Inflammatory macrophage treated with lipopolysaccharide for 4 hours (primary cell): Measurements from ENCODE around the gene LRP1.

Experiments
- DNase-seq: peaks from one replicate; pipeline ENCODE4 v3.0.0-alpha.2; 2020

The LRP1 gene

DNA sequence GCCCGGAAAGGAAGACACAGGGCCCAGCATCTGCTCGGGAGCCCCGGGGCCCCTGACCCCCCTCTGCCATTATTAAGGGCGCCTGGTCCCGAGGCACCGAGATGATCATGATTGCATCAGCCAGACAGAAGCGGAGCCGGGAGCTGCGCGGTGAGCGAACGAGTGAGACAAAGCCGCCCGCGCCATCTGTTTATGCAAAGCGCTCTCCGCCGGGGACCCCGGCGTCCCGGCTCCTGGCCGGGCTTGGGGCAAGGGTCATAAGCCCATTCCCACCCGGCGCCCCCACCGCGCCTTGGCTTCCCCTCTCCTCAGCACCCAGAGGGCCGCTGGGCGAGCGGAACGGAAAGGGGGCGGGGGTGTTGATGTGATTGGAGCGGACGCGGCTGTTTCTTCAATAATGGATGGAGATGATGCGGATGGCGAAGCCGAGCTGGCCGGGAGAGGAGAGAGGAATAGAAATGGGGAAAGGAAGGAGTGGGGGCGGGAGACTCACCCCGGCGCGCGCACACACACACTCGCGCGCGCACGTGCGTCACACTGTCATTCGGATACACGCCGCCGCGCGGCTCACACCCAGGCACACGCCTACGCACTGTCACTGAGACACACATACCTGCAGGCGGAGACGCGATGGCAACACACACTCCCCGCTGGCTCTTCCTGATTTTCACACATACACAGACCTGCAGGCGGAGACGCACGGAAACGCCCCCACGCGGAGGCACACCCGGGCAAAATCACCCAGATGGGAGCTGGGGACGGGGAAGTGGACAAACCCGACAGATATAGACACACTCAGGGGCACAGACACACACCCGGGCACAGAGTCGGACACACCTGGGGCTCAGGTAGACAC, 112.0 kb downstream of the LRP1 start:
- peak; percentile 53 for DNase-seq

DNA sequence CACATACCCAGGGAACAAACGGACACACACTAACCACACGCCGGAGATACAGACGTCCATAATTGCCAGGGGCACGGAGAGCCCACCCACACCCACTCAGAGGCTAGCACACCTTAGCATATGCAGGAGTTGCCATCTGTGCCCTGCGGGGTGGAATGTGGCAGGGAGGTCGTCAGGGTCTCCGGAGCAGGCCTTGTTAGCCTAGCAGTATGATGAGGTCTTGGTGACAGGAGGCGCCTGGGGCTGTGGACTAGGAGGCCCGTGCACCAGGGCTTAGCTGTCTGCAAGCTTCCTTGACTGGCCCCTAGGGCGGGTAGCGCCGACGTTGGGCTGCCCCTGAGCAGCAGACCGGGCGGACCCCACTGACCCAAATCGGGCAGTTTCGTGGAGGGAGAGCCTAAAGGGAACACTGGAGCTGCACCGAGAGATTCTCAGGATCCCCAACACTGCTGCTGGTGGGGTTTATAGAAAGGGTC, 112.7 kb downstream of the LRP1 start:
- DNase-seq, result no peak

DNA sequence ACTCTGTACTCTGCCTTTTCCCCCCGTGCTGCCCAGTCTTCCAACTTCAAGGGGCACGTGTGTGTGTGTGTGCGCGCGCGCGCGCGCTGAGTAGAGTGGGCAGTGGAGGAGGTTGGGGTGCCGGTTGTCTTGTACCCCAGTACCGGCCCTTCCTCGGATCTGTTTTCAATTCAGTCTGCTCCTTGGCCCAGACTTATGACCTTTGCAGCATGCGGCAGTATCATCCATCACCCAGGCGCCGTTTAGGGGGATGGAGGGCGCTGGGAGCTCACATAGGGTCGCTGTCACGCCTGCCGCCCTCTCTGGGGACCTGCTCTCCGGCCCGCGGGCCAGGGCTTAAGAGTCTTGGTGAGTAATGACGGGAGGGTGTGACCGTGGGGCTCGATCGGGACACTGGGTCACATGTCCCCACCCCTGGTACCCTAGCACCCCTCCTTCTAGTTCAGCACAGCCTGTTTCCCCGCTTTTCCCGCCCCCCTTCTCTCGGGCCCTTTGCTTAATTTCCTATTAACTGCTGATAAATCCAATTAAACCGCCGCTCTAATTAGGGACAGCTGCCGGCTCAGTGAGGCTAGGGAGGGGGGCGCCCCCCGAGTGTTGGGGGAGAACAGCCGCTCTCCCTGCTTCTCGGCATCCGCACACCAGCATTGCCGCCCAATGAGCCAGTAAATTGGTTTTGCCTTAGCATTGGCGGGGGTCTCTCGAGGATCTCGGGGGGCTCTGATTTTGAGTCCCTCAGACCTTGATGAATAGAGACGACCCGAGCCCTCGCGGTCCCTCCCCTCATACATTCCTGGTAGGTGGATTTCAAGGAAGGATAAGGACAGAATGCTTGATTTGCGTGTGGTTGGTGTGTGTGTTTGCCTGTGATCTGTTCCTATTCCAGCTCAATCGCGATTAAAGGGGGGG, 113.4 kb downstream of the LRP1 start:
- no peak for DNase-seq

DNA sequence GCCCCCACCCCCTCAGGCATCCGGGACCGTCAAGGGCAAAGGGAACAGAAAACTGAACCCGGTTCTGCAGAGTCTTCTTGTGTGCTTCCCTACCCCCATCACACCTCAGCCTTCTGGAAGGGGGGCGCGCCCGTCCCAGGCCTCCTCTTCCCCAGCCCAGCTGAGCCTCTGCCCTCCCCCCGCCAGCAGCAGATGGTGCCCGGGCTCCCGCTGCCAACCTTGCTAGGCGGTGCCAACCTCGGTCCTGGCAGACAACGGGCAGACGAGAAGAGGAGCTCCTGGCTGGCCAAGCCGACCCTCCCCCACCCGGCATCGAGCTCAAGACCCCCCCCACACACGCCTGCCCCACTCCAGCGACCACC, 114.0 kb downstream of the LRP1 start:
- DNase-seq, result no peak

DNA sequence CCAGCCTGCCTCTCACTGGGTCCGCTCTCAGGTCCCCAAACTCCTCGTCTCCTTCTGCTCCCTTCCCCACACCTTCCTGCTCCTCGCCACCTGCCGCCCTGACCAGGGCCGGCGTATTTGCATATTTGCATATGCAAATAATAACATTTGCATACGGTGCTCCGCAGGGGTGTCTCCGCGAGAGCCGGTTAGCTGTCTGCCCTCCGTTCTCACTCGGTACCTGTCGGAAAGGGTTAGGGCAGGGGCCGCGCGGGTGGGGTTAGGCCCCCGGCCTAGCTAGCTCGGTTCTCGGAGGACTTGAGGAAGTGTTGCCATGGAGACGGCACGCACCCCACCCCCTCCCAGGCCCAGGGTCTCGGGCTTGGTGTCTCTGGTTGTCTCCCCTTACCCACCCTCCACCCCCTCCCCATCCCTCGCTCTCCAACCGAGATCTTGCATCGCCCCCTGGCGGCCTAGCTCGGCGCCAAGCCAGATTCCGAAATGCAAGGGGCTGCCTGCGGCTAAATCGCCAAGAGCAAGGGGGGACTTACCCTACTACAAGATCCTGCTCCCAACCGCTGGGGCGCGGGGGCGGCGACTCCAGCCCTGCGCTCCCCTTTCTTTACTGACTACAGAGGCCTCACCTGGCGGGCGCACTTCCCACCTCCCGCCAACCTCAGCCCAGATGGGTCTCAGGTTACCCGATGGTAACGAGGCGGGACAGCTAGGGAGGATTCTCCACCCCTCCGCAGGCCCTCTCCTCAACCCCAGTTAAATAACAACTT, 114.6 kb downstream of the LRP1 start:
- DNase-seq, result no peak

DNA sequence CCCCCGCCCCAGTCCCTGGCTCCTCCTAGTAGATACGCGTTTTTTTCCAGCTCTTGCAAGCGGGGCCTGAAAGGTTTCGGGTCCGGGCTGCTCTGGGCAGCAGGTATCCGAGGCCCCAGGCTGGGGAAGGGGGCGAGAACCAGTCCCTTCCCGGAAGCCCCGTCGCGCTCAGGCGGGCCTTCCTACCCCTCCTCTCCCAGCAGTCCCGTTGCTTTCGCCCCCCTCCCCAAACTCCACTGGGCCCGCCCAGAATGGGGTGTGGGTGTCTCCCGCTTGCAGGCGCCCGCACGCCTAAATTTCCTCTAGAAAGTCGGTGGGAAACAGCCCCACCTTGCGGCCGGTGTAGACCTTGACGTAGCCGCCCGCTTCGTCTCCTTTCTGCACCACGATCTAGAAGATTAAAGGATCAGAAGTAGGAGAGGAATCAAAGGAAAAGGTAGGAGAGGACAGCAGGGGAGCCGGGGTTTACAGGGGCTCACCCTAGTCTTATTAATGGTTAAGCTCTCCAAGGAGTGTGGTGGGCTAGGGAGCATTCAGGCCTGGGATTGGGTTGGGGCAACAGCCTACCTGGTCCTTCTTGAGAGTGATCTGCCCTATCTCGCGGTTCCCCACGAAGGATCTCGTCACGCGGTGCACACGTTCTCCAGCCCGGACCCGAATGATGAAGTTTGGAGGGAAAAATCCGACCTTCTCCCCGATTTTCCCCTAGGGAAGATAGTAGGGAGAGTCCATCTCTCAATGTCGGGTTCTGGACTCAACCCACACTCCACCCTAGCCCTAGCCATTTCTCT, 115.4 kb downstream of the LRP1 start:
- DNase-seq, result peak; percentile 68

DNA sequence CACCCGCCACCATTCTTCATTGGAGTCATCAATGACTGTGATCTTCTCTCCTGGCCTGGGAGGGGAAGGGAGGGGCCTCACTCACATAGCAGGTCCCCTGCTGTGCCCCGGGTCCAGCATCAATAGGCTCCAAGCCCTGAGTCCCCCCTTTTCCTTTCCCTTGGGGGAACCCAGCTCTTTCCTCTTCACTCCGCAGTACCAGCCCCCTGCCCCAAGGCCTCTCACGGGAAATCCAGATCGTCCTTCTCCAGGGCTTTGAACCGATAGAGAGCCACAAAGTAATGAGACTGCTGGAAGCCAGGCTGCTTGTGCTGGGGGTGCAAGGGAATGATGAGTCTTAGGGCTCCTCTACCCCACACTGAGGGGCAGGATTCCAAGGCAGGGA, 116.0 kb downstream of the LRP1 start:
- no peak for DNase-seq

DNA sequence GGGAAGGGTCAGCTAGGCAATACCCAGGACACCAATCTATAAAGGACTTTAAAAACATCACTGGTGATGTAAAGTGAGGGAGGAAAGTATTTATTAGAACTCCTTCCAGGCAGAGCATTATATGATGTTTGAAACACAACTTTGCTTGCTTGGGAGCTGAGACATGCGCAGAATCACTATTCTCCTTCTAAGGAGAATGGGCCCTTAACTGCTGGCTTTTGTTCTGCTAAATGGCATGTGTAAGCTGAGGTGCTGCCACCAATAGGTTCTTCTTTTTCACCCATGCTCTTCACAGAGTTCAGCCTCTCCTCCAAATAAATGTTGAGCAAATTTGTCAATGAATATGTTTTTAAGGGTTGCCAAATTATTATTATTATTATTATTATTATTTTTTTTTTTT, 118.8 kb downstream of the LRP1 start:
- DNase-seq, result no peak

DNA sequence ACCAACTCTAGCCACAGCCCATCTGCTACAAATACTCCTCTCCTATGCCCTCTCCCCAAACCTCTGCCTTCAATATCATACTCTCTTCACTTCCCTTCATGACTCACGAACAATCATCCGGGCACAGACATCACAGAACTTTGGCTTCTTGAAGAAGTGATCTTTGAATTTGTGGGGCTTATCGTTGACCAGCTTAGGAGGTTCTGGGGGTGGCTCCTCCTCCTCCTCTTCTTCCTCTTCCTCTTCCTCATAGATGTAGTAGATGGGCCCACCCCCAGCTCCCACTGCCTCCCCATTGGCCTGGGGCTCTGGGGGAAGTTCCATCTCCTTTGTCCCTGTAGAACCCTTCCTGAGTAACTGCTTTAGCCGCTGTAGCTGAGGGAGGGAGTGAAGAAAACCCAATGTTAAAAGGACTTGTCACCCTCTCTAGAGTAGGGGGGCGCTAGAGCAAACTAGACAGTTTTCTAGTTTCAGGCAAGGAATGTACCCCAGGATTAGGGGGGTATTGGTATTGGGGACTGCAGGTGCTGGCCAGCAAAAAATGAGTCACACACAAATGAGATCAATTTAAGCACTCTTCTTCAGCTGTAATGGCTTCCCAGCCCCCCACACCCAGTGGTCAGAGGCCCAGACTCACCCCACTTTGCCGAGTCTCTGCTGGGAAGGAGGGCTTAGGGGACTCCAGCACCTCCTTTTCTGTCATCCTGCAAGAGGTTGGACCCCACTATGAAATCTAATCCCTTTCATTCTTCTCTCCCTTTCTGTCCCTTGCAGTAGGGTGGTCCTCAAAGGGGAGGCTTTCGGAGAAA, 120.9 kb downstream of the LRP1 start:
- peak; percentile 83 for DNase-seq

DNA sequence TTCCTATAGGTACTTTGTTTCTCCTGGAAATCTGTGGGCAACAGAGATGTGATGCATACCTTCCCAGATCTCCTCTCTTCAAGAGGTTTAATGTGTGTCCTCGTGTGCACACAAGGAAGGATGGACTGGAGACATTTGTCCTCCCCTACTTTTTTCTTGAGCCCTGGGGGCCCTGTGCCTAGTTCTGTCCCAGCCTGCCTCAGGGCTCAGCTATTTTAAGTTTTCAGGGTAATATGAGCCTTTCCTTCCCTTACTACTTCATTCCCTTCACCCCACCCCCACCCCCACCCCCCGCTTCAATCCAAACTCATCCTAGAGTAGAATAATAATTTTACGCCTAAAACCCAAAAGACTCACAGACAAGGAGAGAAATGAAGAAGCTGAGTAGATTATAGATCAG, 122.3 kb downstream of the LRP1 start:
- no peak for DNase-seq

DNA sequence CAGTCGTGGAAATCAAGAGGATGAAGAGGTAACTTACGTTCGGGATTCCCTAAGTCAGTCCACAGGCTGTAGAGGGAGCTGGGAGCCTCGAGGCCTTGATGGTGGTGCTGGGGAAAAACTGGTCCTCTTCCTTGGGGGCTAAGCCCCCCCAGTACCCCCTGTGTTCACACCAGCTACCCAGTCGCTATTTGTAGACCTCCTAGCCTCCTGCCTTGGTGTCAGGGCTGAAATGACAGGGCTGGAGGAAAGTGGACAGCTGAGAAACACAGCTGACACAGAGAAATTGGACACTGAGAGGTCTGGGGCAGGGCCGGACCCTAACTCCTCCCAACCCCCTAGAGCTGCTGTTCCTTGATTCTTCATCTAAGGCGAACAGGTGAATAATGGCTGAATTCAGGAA, 122.7 kb downstream of the LRP1 start, which contains the start of gene STAC3:
TSS of gene STAC3 (minus strand) at position 232 of the 400 bp plus-strand sequence. CDS start 1,551 bp downstream, outside the sequence.
- DNase-seq, result no peak

DNA sequence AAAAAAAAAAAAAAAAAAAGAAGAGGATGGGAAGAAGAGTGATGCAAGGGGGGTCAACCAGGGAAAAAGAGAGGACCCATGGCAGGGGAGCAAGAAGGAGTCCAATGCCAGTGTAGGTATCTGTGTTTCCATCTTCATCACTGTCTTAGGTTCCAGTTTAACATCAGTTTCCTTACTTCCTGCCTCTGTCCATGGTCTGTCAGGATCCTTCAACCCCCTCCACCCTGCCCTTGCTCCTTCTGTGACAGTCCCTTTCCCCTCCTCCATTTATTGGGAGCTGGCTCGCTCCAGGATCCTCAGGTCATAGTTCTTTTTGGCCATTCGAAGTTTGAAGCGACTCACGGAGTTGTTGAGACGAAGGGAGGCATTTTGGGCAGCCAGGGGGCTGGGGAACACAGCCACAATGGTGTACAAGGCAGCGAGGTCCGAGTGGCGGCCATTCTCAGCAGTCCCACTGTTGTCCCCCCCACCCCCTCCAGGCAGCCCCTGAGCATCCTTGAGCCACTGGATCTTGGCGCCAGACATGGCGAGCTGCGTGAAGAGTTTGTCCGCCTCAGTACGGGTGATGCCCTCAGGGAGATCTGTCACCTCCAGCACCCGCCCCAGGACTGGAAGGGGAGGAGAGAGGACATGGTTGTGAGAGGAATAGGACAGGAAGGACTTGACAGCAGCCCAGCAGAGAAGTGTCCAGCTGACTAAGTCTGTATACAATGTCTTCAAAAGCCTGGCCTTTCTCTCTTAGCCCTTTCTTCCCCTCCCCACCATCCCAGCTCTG, 126.4 kb downstream of the LRP1 start:
- no peak for DNase-seq

DNA sequence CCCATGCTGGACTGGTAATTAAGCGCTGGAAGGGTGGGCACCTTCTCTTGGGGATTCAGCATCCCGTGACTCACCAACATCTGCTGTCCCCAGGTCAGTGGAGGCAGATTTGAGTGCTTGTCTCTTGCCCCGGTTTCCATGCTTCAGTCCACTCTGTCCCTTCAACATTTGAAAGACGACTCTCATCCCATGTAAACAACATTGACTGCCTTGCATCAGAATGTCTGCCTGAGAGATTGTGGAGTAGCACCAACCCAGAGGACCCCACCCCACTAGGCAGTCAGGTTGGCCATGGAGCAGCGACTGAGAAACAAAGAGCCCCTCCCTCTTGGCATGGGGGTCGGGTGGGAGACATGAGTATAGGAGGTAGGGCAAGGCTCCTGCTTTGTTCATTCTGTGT, 127.6 kb downstream of the LRP1 start:
- no peak for DNase-seq

DNA sequence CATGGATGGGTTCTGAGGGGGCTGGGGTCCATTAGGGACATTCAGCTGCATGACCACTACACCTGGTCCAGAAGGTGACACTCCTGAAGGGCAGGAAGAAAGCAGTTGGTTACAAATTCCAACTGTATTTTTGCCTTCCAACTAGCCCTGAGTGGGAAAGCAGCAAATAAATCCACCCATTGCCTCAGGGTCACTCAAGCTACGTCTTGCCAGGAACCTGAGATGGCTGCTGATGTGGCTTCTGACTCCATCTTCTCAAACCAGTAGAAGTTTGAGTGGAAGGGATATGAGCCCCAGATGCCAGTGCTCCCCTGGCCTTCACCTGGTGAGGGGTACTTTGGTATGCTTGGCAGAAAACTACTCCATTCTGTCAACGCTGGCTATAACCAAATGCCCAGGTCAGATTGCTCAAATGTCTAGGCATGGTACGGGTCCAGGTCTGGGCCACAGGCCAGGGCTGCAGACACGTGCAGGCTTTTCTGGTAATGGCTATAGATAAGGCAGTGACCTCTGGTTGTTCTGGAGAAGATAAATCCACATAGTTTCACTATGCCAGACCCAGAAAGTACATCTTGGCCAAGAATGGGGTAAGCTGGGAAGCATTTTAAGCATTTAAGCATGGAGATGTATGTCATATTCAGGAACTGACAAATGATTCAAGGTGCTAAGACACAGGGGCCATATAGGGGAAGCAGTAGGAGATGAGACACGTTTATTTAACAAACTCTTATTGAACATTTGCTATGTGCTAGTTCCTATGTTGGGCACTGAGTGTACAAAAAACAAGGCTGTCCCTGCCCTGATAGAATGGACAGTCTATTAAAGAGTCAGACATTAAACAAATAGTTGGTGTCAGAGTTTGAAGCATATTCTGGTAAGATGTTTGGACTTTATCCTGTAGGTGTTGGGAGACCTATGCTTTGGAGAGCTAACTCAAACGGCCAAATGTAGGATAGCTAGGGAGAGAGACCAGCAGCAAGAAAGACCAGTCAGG, 131.0 kb downstream of the LRP1 start:
- no peak for DNase-seq

DNA sequence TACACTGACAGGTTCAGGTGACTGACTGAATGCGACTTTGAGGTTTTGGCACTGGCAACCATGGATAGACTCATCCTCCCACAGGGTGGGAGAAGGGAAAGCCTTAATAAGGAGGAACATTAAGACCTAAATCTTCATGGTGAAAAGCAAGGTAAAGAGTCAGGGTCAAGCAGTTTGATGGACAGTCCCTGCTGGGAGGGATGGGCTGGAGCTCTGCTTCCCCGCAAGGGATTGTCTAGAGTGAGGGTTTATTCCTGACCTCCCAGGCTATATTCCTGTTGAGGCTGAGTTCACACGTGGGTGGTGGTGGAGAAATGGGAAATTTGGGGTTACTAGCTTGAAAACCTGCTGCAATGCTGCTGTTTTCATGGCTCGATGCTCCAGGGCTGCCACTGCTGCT, 132.1 kb downstream of the LRP1 start:
- no peak for DNase-seq

DNA sequence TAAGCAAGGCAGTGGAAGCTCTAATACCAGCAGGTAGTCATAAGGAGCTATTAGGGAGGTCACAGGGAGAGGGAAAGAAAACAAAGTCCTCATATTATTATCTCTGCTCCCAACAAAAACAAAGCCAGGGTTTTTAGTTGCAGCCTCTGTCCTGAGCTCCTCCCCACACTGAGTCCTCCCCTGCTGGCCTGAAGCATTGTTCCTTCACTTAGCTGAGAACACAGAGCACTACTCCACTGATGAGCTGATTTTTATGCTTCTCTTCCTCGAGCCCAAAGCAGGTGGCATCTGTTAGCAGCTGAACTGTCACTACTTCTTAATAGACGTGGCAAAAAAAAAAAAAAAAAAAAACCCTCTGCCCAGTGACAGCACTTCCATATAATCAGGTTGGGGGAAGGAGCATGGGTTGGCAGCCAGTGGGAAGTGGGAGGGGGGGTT, 133.2 kb downstream of the LRP1 start:
- DNase-seq, result no peak

DNA sequence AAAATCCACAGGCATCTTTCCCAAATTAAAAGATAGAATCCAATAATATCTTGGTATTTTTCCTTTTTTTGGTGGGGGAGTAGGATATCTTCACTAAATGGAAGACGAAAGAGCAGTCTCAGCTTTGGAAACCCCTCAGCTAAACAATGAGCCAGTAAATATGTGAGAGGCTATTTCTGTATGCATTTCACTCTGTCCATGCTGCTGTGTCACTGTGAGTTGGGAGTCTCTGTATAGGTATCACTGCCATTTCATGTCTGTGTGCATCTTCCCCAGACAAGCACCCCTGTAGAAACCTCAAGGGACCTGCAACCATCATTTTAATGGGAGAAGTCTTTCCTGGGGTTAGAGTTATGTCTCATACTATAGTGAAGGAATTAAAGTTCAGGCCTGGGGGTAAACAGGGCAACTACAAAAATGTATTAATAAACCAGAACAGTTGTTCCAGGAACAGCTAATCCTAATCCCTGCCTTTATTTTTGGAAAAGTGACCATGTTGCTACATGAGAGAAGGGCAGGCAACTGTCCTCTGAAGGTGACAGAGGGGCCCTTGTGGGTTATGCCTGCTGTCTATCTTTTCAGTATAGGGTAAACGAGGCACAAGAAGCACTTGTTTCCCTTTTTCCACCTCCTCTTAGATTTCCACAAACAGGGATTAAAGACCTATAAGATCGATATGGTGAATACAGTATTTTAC, 134.0 kb downstream of the LRP1 start:
- no peak for DNase-seq
